ENCODE results near the gene SLC25A12. TPM values are rescaled to one million over a fixed set of nuclear protein-coding genes. Genes with fewer than 3 reads are reported as not detected.
A peak's percentile ranks its signal among the peaks of the same experiment; 100 is the strongest.

Gene SLC25A12
- total RNA-seq, 1 donor, result 26.8 TPM

- H3K36me3 ChIP-seq (ENCODE audit: insufficient read depth, low read length), result peaks cover 5% of the 10 kb centered on the region
- TF ChIP-seq, protein P1, sequence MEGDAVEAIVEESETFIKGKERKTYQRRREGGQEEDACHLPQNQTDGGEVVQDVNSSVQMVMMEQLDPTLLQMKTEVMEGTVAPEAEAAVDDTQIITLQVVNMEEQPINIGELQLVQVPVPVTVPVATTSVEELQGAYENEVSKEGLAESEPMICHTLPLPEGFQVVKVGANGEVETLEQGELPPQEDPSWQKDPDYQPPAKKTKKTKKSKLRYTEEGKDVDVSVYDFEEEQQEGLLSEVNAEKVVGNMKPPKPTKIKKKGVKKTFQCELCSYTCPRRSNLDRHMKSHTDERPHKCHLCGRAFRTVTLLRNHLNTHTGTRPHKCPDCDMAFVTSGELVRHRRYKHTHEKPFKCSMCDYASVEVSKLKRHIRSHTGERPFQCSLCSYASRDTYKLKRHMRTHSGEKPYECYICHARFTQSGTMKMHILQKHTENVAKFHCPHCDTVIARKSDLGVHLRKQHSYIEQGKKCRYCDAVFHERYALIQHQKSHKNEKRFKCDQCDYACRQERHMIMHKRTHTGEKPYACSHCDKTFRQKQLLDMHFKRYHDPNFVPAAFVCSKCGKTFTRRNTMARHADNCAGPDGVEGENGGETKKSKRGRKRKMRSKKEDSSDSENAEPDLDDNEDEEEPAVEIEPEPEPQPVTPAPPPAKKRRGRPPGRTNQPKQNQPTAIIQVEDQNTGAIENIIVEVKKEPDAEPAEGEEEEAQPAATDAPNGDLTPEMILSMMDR (IDR thresholded peaks at IDR 0.05; ENCODE audit: extremely low read depth, low read depth, low read length), result no peak
- no peaks in the 10 kb centered on the region for H4K20me1 ChIP-seq (ENCODE audit: insufficient read depth, low read length)
- peak overlapping the region; percentile 81 for H3K4me3 ChIP-seq (ENCODE audit: insufficient read depth, low read length)
- peaks cover 35% of the 10 kb centered on the region for H3K79me2 ChIP-seq (ENCODE audit: insufficient read depth, low read length)
- H3K27ac ChIP-seq (ENCODE audit: low read depth, low read length), result peak overlapping the region; percentile 88
- no peak for DNase-seq (ENCODE audit: insufficient read length, low spot score, missing footprints)
- peak overlapping the region; percentile 97 for H2AFZ ChIP-seq (ENCODE audit: low read length)
- H3K9me3 ChIP-seq (ENCODE audit: low read depth, low read length), result no peaks in the 10 kb centered on the region
- H3K4me1 ChIP-seq (ENCODE audit: insufficient read depth, low read length), result peaks cover 13% of the 10 kb centered on the region
- H3K27me3 ChIP-seq (ENCODE audit: insufficient read depth, low read length), result no peaks in the 10 kb centered on the region
- H3K4me2 ChIP-seq (ENCODE audit: insufficient read depth, low read length), result peak overlapping the region; percentile 87
Observed at GRCh38 chr2:171921970-171922229, 27.9 kb upstream of the SLC25A12 start.

DNA sequence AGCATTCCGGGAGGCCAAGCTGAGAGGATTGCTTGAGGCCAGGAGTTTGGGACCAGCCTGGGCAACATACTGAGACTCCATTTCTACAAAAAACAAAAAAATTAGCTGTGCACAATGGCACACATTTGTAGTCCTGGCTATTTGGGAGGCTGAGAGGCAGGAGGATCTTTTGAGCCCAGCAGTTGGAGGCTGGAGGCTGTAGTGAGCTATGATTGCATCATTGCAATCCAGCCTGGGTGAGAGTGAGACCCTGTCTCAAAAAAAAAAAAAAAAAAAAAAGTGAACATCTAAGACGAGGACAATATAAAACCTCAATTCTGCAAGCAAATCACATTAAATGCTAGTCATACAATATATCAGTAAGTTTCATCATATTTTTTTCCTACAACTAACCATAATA, 25.4 kb upstream of the SLC25A12 start:
- Histone ChIP-seq H2AFZ (ENCODE audit: low read length) (no peak overlapping the region), H3K27ac (ENCODE audit: low read depth, low read length) (no peak overlapping the region), H3K27me3 (ENCODE audit: insufficient read depth, low read length) (no peaks in the 10 kb centered on the region), H3K4me1 (ENCODE audit: insufficient read depth, low read length) (peaks cover 13% of the 10 kb centered on the region), H3K9me3 (ENCODE audit: low read depth, low read length) (no peaks in the 10 kb centered on the region), H4K20me1 (ENCODE audit: insufficient read depth, low read length) (no peaks in the 10 kb centered on the region), H3K4me3 (ENCODE audit: insufficient read depth, low read length) (no peak overlapping the region), H3K36me3 (ENCODE audit: insufficient read depth, low read length) (no peaks in the 10 kb centered on the region), H3K4me2 (ENCODE audit: insufficient read depth, low read length) (no peak overlapping the region), H3K79me2 (ENCODE audit: insufficient read depth, low read length) (peaks cover 14% of the 10 kb centered on the region)
- TF ChIP-seq, protein P1 (IDR thresholded peaks at IDR 0.05; ENCODE audit: extremely low read depth, low read depth, low read length), result no peak
- DNase-seq (ENCODE audit: insufficient read length, low spot score, missing footprints), result no peak

- Histone ChIP-seq H4K20me1 (ENCODE audit: insufficient read depth, low read length) (no peaks in the 10 kb centered on the region), H3K27ac (ENCODE audit: low read depth, low read length) (no peak overlapping the region), H3K36me3 (ENCODE audit: insufficient read depth, low read length) (no peaks in the 10 kb centered on the region), H3K79me2 (ENCODE audit: insufficient read depth, low read length) (no peaks in the 10 kb centered on the region), H3K4me3 (ENCODE audit: insufficient read depth, low read length) (no peak overlapping the region), H3K9me3 (ENCODE audit: low read depth, low read length) (no peaks in the 10 kb centered on the region), H3K4me2 (ENCODE audit: insufficient read depth, low read length) (no peak overlapping the region), H3K27me3 (ENCODE audit: insufficient read depth, low read length) (no peaks in the 10 kb centered on the region), H2AFZ (ENCODE audit: low read length) (no peak overlapping the region), H3K4me1 (ENCODE audit: insufficient read depth, low read length) (no peaks in the 10 kb centered on the region)
- TF ChIP-seq, protein P1 (IDR thresholded peaks at IDR 0.05; ENCODE audit: extremely low read depth, low read depth, low read length), result no peak
- DNase-seq (ENCODE audit: insufficient read length, low spot score, missing footprints), result no peak
Observed at GRCh38 chr2:171913517-171913916, 19.5 kb upstream of the SLC25A12 start.

DNA sequence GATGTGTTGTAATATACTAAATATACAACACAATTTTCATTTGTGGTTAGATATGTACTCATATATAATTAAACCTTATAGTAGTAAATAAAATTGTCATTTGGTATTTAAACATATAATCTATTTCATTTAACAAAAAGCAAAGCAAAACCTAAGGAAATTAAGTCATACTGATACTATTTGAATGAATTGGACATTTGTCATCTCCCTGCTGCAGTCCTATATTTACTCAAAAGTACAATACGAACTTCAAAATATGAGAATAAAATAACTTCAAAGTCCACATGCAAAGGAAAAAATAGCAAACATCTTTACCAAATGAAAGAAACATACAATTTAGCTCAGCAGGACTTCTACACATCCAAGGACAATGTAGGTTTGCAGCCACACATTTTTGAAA, 16.4 kb upstream of the SLC25A12 start:
- no peaks in the 10 kb centered on the region for H4K20me1 ChIP-seq (ENCODE audit: insufficient read depth, low read length)
- no peaks in the 10 kb centered on the region for H3K79me2 ChIP-seq (ENCODE audit: insufficient read depth, low read length)
- H3K27ac ChIP-seq (ENCODE audit: low read depth, low read length), result no peak overlapping the region
- H2AFZ ChIP-seq (ENCODE audit: low read length), result no peak overlapping the region
- no peaks in the 10 kb centered on the region for H3K9me3 ChIP-seq (ENCODE audit: low read depth, low read length)
- no peak for DNase-seq (ENCODE audit: insufficient read length, low spot score, missing footprints)
- TF ChIP-seq, protein P1 (IDR thresholded peaks at IDR 0.05; ENCODE audit: extremely low read depth, low read depth, low read length), result no peak
- H3K4me3 ChIP-seq (ENCODE audit: insufficient read depth, low read length), result no peak overlapping the region
- no peaks in the 10 kb centered on the region for H3K27me3 ChIP-seq (ENCODE audit: insufficient read depth, low read length)
- H3K4me2 ChIP-seq (ENCODE audit: insufficient read depth, low read length), result no peak overlapping the region
- H3K36me3 ChIP-seq (ENCODE audit: insufficient read depth, low read length), result no peaks in the 10 kb centered on the region
- no peaks in the 10 kb centered on the region for H3K4me1 ChIP-seq (ENCODE audit: insufficient read depth, low read length)
